ENCODE data around the gene SETD1A.
A peak's percentile ranks its signal among the peaks of the same experiment; 100 is the strongest.

Gene SETD1A

GRCh38 chr16:30957456-30958174 lies at the start of gene SETD1A:
TSS of gene SETD1A (plus strand) at chr16:30957754. CDS start at chr16:30958732, 978 bp downstream.
- peak; percentile 82 for DNase-seq (ENCODE audit: low read depth, low spot score)

- DNase-seq (ENCODE audit: low read depth, low spot score) = no peak
Observed at GRCh38 chr16:30910427-30911029, 47.0 kb upstream of the SETD1A start.

GRCh38 chr16:30912794-30913412 lies 44.7 kb upstream of the SETD1A start:
- DNase-seq (ENCODE audit: low read depth, low spot score) = no peak

GRCh38 chr16:30914830-30915229 lies 42.7 kb upstream of the SETD1A start:
- DNase-seq (ENCODE audit: low read depth, low spot score) = no peak

GRCh38 chr16:30918614-30919013 lies 38.9 kb upstream of the SETD1A start:
- DNase-seq (ENCODE audit: low read depth, low spot score) = no peak

GRCh38 chr16:30920891-30921290 lies 36.7 kb upstream of the SETD1A start:
- no peak for DNase-seq (ENCODE audit: low read depth, low spot score)

GRCh38 chr16:30921459-30921747 lies 36.2 kb upstream of the SETD1A start:
- no peak for DNase-seq (ENCODE audit: low read depth, low spot score)

- peak; percentile 77 for DNase-seq (ENCODE audit: low read depth, low spot score)
Observed at GRCh38 chr16:30921748-30922419, 35.7 kb upstream of the SETD1A start.

- peak; percentile 100 for DNase-seq (ENCODE audit: low read depth, low spot score)
Observed at GRCh38 chr16:30922420-30922959, 35.1 kb upstream of the SETD1A start.

GRCh38 chr16:30922960-30923535 lies 34.5 kb upstream of the SETD1A start:
- DNase-seq (ENCODE audit: low read depth, low spot score) = peak; percentile 99

- no peak for DNase-seq (ENCODE audit: low read depth, low spot score)
Observed at GRCh38 chr16:30923554-30924075, 33.9 kb upstream of the SETD1A start, which contains the start of gene FBXL19. TSS of gene FBXL19 (plus strand) at chr16:30923572. CDS start at chr16:30925755, 2,183 bp downstream.

- DNase-seq (ENCODE audit: low read depth, low spot score) = no peak
Observed at GRCh38 chr16:30924076-30924912, 33.3 kb upstream of the SETD1A start.

- no peak for DNase-seq (ENCODE audit: low read depth, low spot score)
Observed at GRCh38 chr16:30924913-30925631, 32.5 kb upstream of the SETD1A start.

GRCh38 chr16:30925632-30925987 lies 31.9 kb upstream of the SETD1A start:
- DNase-seq (ENCODE audit: low read depth, low spot score) = no peak

- DNase-seq (ENCODE audit: low read depth, low spot score) = no peak
Observed at GRCh38 chr16:30925995-30926811, 31.4 kb upstream of the SETD1A start.

GRCh38 chr16:30926937-30927788 lies 30.4 kb upstream of the SETD1A start:
- no peak for DNase-seq (ENCODE audit: low read depth, low spot score)

- DNase-seq (ENCODE audit: low read depth, low spot score) = no peak
Observed at GRCh38 chr16:30927789-30928378, 29.7 kb upstream of the SETD1A start.

- DNase-seq (ENCODE audit: low read depth, low spot score) = no peak
Observed at GRCh38 chr16:30928390-30928789, 29.2 kb upstream of the SETD1A start.

All from brain pericyte (primary cell).